HEK293T (cell line): ENCODE results near the gene HADHB.

Experiments
- CTCF ChIA-PET: fragments of 350-600 bp; formaldehyde crosslinking; extraction: SDS; loops from one replicate; lab custom pipeline; 2021; ENCODE audit warnings: antibody characterized with exemption, inconsistent platforms; lab: Yijun Ruan, JAX
- POLR2A ChIA-PET: fragments of 350-600 bp; formaldehyde crosslinking; extraction: SDS; loops from one replicate; lab custom pipeline; 2020; ENCODE audit warnings: antibody characterized with exemption, inconsistent platforms; lab: Yijun Ruan, JAX
- DNase-seq: peaks from one replicate; pipeline ENCODE4 v3.0.0; 2012; ENCODE audit warnings: mixed read lengths; ENCODE audit errors: extremely low spot score
- ARNT ChIP-seq: fragments of 450-650 bp; IDR thresholded peaks from 2 replicates; pipeline ENCODE4 v1.6.1; 2017; ENCODE audit warnings: mild to moderate bottlenecking
- BHLHE40 ChIP-seq: fragments of 450-650 bp; IDR thresholded peaks from 2 replicates; pipeline ENCODE4 v1.6.1; 2016; ENCODE audit warnings: mild to moderate bottlenecking, moderate library complexity, borderline replicate concordance
- CTBP1 ChIP-seq: fragments of 450-650 bp; IDR thresholded peaks from 2 replicates; pipeline ENCODE4 v1.6.1; 2016; ENCODE audit warnings: borderline replicate concordance
- ELF4 ChIP-seq: fragments of 450-650 bp; IDR thresholded peaks from 2 replicates; pipeline ENCODE4 v1.6.1; 2017; ENCODE audit warnings: antibody characterized with exemption
- FOXA1 ChIP-seq: fragments of 450-650 bp; IDR thresholded peaks from 2 replicates; pipeline ENCODE4 v1.6.1; 2016; ENCODE audit warnings: mild to moderate bottlenecking
- FOXK2 ChIP-seq: fragments of 450-650 bp; IDR thresholded peaks from 2 replicates; pipeline ENCODE4 v1.6.1; 2016; ENCODE audit warnings: mild to moderate bottlenecking
- FOXM1 ChIP-seq: fragments of 450-650 bp; IDR thresholded peaks from 2 replicates; pipeline ENCODE4 v1.6.1; 2017; ENCODE audit warnings: mild to moderate bottlenecking, borderline replicate concordance
- HDGF ChIP-seq: fragments of 450-650 bp; IDR thresholded peaks from 2 replicates; pipeline ENCODE4 v1.6.1; 2017; ENCODE audit warnings: antibody characterized with exemption, borderline replicate concordance
- L3MBTL2 ChIP-seq: fragments of 450-650 bp; conservative IDR thresholded peaks from 2 replicates; pipeline ENCODE4 v1.6.1; 2016; ENCODE audit warnings: mild to moderate bottlenecking
- LEF1 ChIP-seq: fragments of 450-650 bp; IDR thresholded peaks from 2 replicates; pipeline ENCODE4 v1.6.1; 2017; ENCODE audit warnings: mild to moderate bottlenecking, borderline replicate concordance
- NFRKB ChIP-seq: fragments of 450-650 bp; IDR thresholded peaks from 2 replicates; pipeline ENCODE4 v1.6.1; 2016; ENCODE audit warnings: mild to moderate bottlenecking, moderate library complexity
- PKNOX1 ChIP-seq: fragments of 450-650 bp; IDR thresholded peaks from 2 replicates; pipeline ENCODE4 v1.6.1; 2016
- SP1 ChIP-seq: fragments of 450-650 bp; IDR thresholded peaks from 2 replicates; pipeline ENCODE4 v1.6.1; 2017
- SUZ12 ChIP-seq: fragments of 450-650 bp; IDR thresholded peaks from 2 replicates; pipeline ENCODE4 v1.6.1; 2016; ENCODE audit warnings: mild to moderate bottlenecking
- TARDBP ChIP-seq: fragments of 450-650 bp; IDR thresholded peaks from 2 replicates; pipeline ENCODE4 v1.6.1; 2016
- ZNF384 ChIP-seq: fragments of 450-650 bp; IDR thresholded peaks from 2 replicates; pipeline ENCODE4 v1.6.1; 2016

The HADHB gene

GRCh38 chr2:26224095-26224494, 20.6 kb upstream of the HADHB start:
- no peak for DNase-seq
- ChIA-PET POLR2A (no interaction called here), CTCF (no interaction called here)
- TF ChIP-seq ARNT (no peak), L3MBTL2 (no peak), ZNF384 (no peak)

GRCh38 chr2:26229595-26229994, 15.1 kb upstream of the HADHB start:
- TF ChIP-seq LEF1 = no peak
- TF ChIP-seq FOXK2 = no peak
- no peak for TF ChIP-seq FOXM1
- TF ChIP-seq SP1 = no peak
- TF ChIP-seq HDGF = no peak
- no peak for TF ChIP-seq SUZ12
- POLR2A ChIA-PET = no interaction called here
- DNase-seq = no peak
- CTCF ChIA-PET = no interaction called here

- no peak for DNase-seq
- no peak for TF ChIP-seq LEF1
- TF ChIP-seq CTBP1 = no peak
- TF ChIP-seq ELF4 = no peak
- TF ChIP-seq SP1 = no peak
- no peak for TF ChIP-seq NFRKB
- TF ChIP-seq HDGF = no peak
- TF ChIP-seq FOXK2 = no peak
- TF ChIP-seq ZNF384 = no peak
- no peak for TF ChIP-seq ARNT
- TF ChIP-seq TARDBP = no peak
- TF ChIP-seq PKNOX1 = no peak
- no peak for TF ChIP-seq FOXA1
- ChIA-PET CTCF (no interaction called here), POLR2A (no interaction called here)
Observed at GRCh38 chr2:26230806-26231205, 13.9 kb upstream of the HADHB start.

- TF ChIP-seq TARDBP = no peak
- no peak for TF ChIP-seq PKNOX1
- TF ChIP-seq FOXK2 = no peak
- TF ChIP-seq CTBP1 = no peak
- no peak for TF ChIP-seq FOXM1
- DNase-seq = no peak
- CTCF ChIA-PET = interaction anchor here (0.6 kb wide), 1 partner anchor 162 kb away, joined by 4 read pairs; no protein-coding TSS in a partner anchor
- POLR2A ChIA-PET = interaction anchor here (1.1 kb wide), 1 partner anchor 10 kb away, joined by 3 read pairs; the partner anchor contains the start of genes HADHA and HADHB
Observed at GRCh38 chr2:26235089-26235488, 9.7 kb upstream of the HADHB start.

- DNase-seq = no peak
- TF ChIP-seq FOXA1 (no peak), ZNF384 (no peak), SUZ12 (no peak), NFRKB (no peak), CTBP1 (no peak), ELF4 (no peak), ARNT (no peak), BHLHE40 (no peak), L3MBTL2 (no peak), SP1 (no peak), TARDBP (no peak), FOXM1 (no peak), LEF1 (no peak), PKNOX1 (no peak), HDGF (no peak), FOXK2 (no peak)
- CTCF ChIA-PET = no interaction called here
- POLR2A ChIA-PET = no interaction called here
Observed at GRCh38 chr2:26237868-26238267, 6.9 kb upstream of the HADHB start.

- CTCF ChIA-PET = no interaction called here
- TF ChIP-seq LEF1 = no peak
- no peak for TF ChIP-seq BHLHE40
- TF ChIP-seq FOXM1 = no peak
- no peak for TF ChIP-seq CTBP1
- TF ChIP-seq TARDBP = no peak
- TF ChIP-seq HDGF = no peak
- TF ChIP-seq SUZ12 = no peak
- TF ChIP-seq SP1 = no peak
- TF ChIP-seq ARNT = no peak
- TF ChIP-seq L3MBTL2 = no peak
- no peak for TF ChIP-seq FOXA1
- TF ChIP-seq ZNF384 = no peak
- TF ChIP-seq PKNOX1 = no peak
- no peak for TF ChIP-seq NFRKB
- DNase-seq = no peak
- POLR2A ChIA-PET = no interaction called here
Observed at GRCh38 chr2:26238311-26238958, 6.3 kb upstream of the HADHB start.
